Neural progenitor cell (in vitro differentiated cells): ENCODE results near the gene TSPAN14.

Source experiments
- EZH2phosphoT487 ChIP-seq: fragments of 200-600 bp; sonication (generic); IDR thresholded peaks from 2 replicates; pipeline ENCODE4 v1.6.1; 2017; ENCODE audit warnings: antibody characterized with exemption
- TF ChIP-seq, protein P1 (sequence below): fragments of 200-600 bp; sonication (generic); IDR thresholded peaks from 2 replicates; pipeline ENCODE4 v1.5.1; 2017; ENCODE audit warnings: antibody characterized with exemption, mild to moderate bottlenecking

DNA sequence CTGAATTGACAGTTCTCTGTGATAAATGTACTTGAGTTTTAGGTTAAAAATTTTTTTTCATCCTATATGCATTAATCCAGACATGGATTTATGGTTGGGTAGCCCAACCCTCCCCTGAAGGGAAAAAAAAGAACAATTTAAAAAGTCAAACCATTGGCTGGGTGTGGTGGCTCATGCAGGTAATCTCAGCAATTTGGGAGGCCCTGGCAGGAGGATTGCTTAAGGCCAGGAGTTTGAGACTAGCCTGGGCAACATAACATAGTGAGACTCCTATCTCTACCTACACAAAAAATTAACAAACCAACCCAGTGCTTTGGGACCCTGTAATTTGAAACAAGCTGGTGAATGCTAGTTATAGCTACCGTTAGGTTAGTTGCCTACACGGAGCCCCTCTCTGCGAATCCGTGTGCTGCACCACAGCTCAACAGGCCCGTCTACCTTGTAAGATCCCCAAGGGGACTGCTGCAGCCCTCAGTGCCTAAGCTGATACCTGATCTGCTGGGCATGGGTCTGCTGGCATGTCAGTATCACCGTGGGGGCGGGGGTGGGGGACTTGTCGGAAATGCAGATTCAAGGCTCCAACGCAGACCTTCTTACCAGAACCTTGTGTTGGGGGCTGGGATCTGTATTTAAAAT lies 32.8 kb downstream of the TSPAN14 start:
- TF ChIP-seq, protein P1, sequence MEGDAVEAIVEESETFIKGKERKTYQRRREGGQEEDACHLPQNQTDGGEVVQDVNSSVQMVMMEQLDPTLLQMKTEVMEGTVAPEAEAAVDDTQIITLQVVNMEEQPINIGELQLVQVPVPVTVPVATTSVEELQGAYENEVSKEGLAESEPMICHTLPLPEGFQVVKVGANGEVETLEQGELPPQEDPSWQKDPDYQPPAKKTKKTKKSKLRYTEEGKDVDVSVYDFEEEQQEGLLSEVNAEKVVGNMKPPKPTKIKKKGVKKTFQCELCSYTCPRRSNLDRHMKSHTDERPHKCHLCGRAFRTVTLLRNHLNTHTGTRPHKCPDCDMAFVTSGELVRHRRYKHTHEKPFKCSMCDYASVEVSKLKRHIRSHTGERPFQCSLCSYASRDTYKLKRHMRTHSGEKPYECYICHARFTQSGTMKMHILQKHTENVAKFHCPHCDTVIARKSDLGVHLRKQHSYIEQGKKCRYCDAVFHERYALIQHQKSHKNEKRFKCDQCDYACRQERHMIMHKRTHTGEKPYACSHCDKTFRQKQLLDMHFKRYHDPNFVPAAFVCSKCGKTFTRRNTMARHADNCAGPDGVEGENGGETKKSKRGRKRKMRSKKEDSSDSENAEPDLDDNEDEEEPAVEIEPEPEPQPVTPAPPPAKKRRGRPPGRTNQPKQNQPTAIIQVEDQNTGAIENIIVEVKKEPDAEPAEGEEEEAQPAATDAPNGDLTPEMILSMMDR: no peak
- TF ChIP-seq EZH2phosphoT487: no peak
